Mesenchymal stem cell (in vitro differentiated cells and primary cell): ENCODE results near the gene MOBP.
"Not testable (repeated sequence)": the region's sequence is repeated elsewhere in the genome, so short reads cannot be mapped to it uniquely, and the experiment has no call there.

ENCODE experiments used
- DNase-seq: peaks from one replicate; pipeline ENCODE4 v3.0.0-alpha.2; 2013
- H2AFZ ChIP-seq: one replicate; pipeline ENCODE4 v1.6.1; 2013; ENCODE audit warnings: low read depth, mild to moderate bottlenecking, control low read depth, inconsistent platforms, low read length, moderate library complexity
- H2AK5ac ChIP-seq: 2 replicates; pipeline ENCODE4 v1.6.1; 2013; ENCODE audit warnings: low read length, moderate library complexity, mild to moderate bottlenecking, inconsistent platforms; ENCODE audit not compliant: severe bottlenecking
- H2BK120ac ChIP-seq: one replicate; pipeline ENCODE4 v1.6.1; 2013; ENCODE audit warnings: low read depth, mild to moderate bottlenecking, inconsistent platforms, low read length, moderate library complexity
- H2BK12ac ChIP-seq, 2 experiments: one replicate each; pipeline ENCODE4 v1.6.1; 2013; ENCODE audit warnings: inconsistent platforms in 2 of 2, low read length in 2 of 2, mild to moderate bottlenecking in 2 of 2, moderate library complexity in 2 of 2, control low read depth in 1 of 2
- H2BK15ac ChIP-seq: one replicate; pipeline ENCODE4 v1.6.1; 2013; ENCODE audit warnings: mild to moderate bottlenecking, low read depth, inconsistent platforms; ENCODE audit not compliant: poor library complexity, severe bottlenecking
- H2BK5ac ChIP-seq: 2 replicates; pipeline ENCODE4 v1.6.1; 2013; ENCODE audit warnings: low read depth, mild to moderate bottlenecking, low read length, control low read depth, inconsistent platforms; ENCODE audit not compliant: poor library complexity, severe bottlenecking
- H3K14ac ChIP-seq, 2 experiments: one replicate each; pipeline ENCODE4 v1.6.1; 2013; ENCODE audit warnings: inconsistent platforms in 2 of 2, low read length in 2 of 2, control low read depth in 1 of 2, mild to moderate bottlenecking in 1 of 2, moderate library complexity in 1 of 2
- H3K18ac ChIP-seq, 2 experiments: one replicate each; pipeline ENCODE4 v1.6.1; 2013; ENCODE audit warnings: inconsistent platforms in 2 of 2, low read length in 2 of 2, control low read depth in 1 of 2, low read depth in 1 of 2, mild to moderate bottlenecking in 1 of 2
- H3K23ac ChIP-seq, 2 experiments: one replicate each; pipeline ENCODE4 v1.6.1; 2013; ENCODE audit warnings: inconsistent platforms in 2 of 2, low read length in 2 of 2, mild to moderate bottlenecking in 2 of 2, moderate library complexity in 2 of 2, control low read depth in 1 of 2
- H3K27ac ChIP-seq: 2 replicates; pipeline ENCODE4 v1.5.1; 2013; ENCODE audit warnings: mild to moderate bottlenecking, moderate library complexity, low read length, control low read depth, inconsistent platforms; ENCODE audit not compliant: poor library complexity, severe bottlenecking
- H3K27me3 ChIP-seq, 2 experiments: 2 replicates each; pipeline versions ENCODE4 v1.6.1 to v1.7.0; 2013; ENCODE audit warnings: low read length in 2 of 2, mild to moderate bottlenecking in 2 of 2, moderate library complexity in 2 of 2, control low read depth in 1 of 2, inconsistent platforms in 1 of 2; ENCODE audit not compliant: control insufficient read depth in 1 of 2, insufficient read depth in 1 of 2
- H3K36me3 ChIP-seq, 2 experiments: 2 replicates each; pipeline versions ENCODE4 v1.6.1 to v1.7.0; 2013; ENCODE audit warnings: low read length in 2 of 2, control low read depth in 1 of 2, inconsistent platforms in 1 of 2, low read depth in 1 of 2, mild to moderate bottlenecking in 1 of 2; ENCODE audit not compliant: insufficient read depth in 2 of 2, control insufficient read depth in 1 of 2
- H3K4ac ChIP-seq, 2 experiments: one replicate each; pipeline ENCODE4 v1.6.1; 2013; ENCODE audit warnings: inconsistent platforms in 2 of 2, low read length in 2 of 2, mild to moderate bottlenecking in 2 of 2, moderate library complexity in 2 of 2, control low read depth in 1 of 2, low read depth in 1 of 2
- H3K4me1 ChIP-seq: 2 replicates; pipeline ENCODE4 v1.6.1; 2013; ENCODE audit warnings: low read depth, low read length, control low read depth; ENCODE audit not compliant: control insufficient read depth, insufficient read depth
- H3K4me2 ChIP-seq: 2 replicates; pipeline ENCODE4 v1.6.1; 2013; ENCODE audit warnings: low read length, mild to moderate bottlenecking, inconsistent platforms; ENCODE audit not compliant: poor library complexity, severe bottlenecking
- H3K4me3 ChIP-seq, 2 experiments: 2 replicates each; pipeline versions ENCODE4 v1.5.1 to v1.7.0; 2013; ENCODE audit warnings: low read length in 2 of 2, mild to moderate bottlenecking in 2 of 2, control low read depth in 1 of 2, low read depth in 1 of 2; ENCODE audit not compliant: insufficient read depth in 1 of 2
- H3K79me1 ChIP-seq: replicated peaks from 2 replicates; pipeline ENCODE4 v1.6.1; 2013; ENCODE audit warnings: mild to moderate bottlenecking, control low read depth, low read length, inconsistent platforms; ENCODE audit not compliant: poor library complexity, severe bottlenecking
- H3K9ac ChIP-seq: 2 replicates; pipeline ENCODE4 v1.7.0; 2013; ENCODE audit warnings: mild to moderate bottlenecking, low read length, moderate library complexity
- H3K9me3 ChIP-seq: 2 replicates; pipeline ENCODE4 v1.7.0; 2013; ENCODE audit warnings: mild to moderate bottlenecking, low read length; ENCODE audit not compliant: control insufficient read depth
- H4K8ac ChIP-seq: one replicate; pipeline ENCODE4 v1.6.1; 2013; ENCODE audit warnings: inconsistent platforms, mild to moderate bottlenecking, low read length, moderate library complexity
- H4K91ac ChIP-seq: one replicate; pipeline ENCODE4 v1.6.1; 2013; ENCODE audit warnings: mild to moderate bottlenecking, low read length, inconsistent platforms
- WGBS: methylation state at CpG from one replicate; pipeline ENCODE4 v1.1.7; 2013; ENCODE audit warnings: mixed read lengths; 5-methylcytosine and 5-hydroxymethylcytosine counted together

Gene MOBP

DNA sequence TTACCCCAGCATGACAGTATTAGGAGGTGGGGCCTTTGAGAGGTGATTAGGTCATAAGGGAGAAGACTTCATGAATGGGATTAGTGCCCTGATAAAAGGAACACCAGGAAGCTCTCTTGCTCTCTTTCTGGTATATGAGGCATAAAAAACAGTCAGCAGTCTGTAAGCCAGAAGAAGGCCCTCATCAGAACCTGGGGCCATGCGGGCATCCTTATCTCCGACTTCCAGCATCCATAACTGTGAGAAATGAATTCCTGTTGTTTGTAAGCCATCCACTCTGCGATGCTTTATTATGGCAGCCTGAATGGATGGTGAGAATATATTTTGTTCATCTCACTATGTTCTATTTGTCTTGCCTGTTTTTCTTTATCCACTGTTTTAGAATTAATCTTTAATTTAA is 17.7 kb upstream of the MOBP start:
- Histone ChIP-seq H3K4me1 (peaks cover 2% of the 10 kb centered on the region), H3K4me2 (no peak overlapping the region), H2BK5ac (no peak overlapping the region), H3K79me1 (no peaks in the 10 kb centered on the region), H3K27me3 (peaks cover 3 to 4% of the 10 kb centered on the region in 2 experiments), H3K23ac (no peak overlapping the region), H3K4ac (no peak overlapping the region), H3K14ac (no peak overlapping the region), H2BK15ac (no peak overlapping the region), H4K8ac (no peak overlapping the region), H2AK5ac (no peak overlapping the region), H3K36me3 (no peaks in the 10 kb centered on the region), H2BK120ac (no peak overlapping the region), H3K4me3 (no peak overlapping the region), H3K9ac (no peak overlapping the region), H3K18ac (no peak overlapping the region), H3K27ac (no peak overlapping the region), H2BK12ac (no peak overlapping the region), H2AFZ (no peak overlapping the region), H4K91ac (no peak overlapping the region), H3K9me3 (no peaks in the 10 kb centered on the region)
- no peak for DNase-seq
- 78% methylated on average over 3 of the region's 3 CpGs for WGBS

DNA sequence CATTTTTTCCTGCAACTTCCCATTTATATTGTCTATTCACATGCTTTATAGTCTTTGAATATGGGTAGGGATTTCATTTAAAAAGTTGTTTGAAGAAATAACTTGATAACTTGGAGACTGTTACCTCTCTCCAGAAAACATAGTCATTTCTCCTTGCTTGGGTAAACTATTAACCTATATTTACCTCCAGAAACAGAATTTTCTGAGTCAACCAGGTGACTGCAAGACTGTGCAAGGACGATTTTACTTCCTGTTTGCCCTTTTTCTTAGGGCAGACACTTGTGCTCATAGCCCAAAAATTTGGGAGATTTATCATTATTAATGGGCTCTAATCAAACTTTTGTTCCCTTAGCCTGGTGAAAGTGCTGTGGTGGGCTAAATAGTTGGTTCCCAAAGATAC is 14.3 kb upstream of the MOBP start:
- Histone ChIP-seq H3K14ac (no peak overlapping the region), H3K23ac (no peak overlapping the region), H3K18ac (no peak overlapping the region), H3K4me2 (no peak overlapping the region), H3K36me3 (no peaks in the 10 kb centered on the region), H3K9me3 (no peaks in the 10 kb centered on the region), H3K4me3 (no peak overlapping the region), H4K8ac (no peak overlapping the region), H3K9ac (no peak overlapping the region), H3K79me1 (no peaks in the 10 kb centered on the region), H2BK15ac (no peak overlapping the region), H2BK12ac (no peak overlapping the region), H2AK5ac (no peak overlapping the region), H2AFZ (no peak overlapping the region), H3K4me1 (no peaks in the 10 kb centered on the region), H2BK120ac (no peak overlapping the region), H4K91ac (no peak overlapping the region), H3K27me3 (peaks cover 3 to 9% of the 10 kb centered on the region in 2 experiments), H3K4ac (no peak overlapping the region), H3K27ac (no peak overlapping the region), H2BK5ac (no peak overlapping the region)
- WGBS = no CpG with 5 or more reads among the region's 1 CpG
- DNase-seq = no peak

DNA sequence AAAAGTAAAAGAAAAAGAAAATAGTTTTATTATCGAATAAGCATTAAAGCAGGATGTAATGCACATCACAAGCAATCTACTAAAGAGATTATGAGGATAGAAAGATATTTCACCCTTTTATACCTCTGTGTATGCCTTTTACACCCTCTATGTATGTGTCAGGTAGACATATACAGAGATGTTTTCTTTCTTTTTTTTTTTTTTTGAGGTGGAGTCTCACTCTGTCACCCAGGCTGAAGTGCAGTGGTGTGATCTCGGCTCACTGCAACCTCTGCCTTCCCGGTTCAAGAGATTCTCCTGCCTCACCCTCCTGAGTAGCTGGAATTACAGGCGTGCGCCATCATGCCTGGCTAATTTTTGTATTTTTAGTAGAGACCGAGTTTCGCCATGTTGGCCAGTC is 13.6 kb upstream of the MOBP start:
- not testable (repeated sequence) for H4K91ac ChIP-seq, H3K27ac ChIP-seq, H3K79me1 ChIP-seq, H3K36me3 ChIP-seq, DNase-seq, H2AFZ ChIP-seq, H3K4me3 ChIP-seq, H3K4me2 ChIP-seq, H3K9me3 ChIP-seq, H3K27me3 ChIP-seq, H4K8ac ChIP-seq, H3K4me1 ChIP-seq, H3K9ac ChIP-seq, H3K14ac ChIP-seq, H3K23ac ChIP-seq, H2AK5ac ChIP-seq, H2BK15ac ChIP-seq, H3K4ac ChIP-seq, H2BK120ac ChIP-seq, H2BK5ac ChIP-seq, H3K18ac ChIP-seq, H2BK12ac ChIP-seq
- 92% methylated on average over 6 of the region's 7 CpGs for WGBS

DNA sequence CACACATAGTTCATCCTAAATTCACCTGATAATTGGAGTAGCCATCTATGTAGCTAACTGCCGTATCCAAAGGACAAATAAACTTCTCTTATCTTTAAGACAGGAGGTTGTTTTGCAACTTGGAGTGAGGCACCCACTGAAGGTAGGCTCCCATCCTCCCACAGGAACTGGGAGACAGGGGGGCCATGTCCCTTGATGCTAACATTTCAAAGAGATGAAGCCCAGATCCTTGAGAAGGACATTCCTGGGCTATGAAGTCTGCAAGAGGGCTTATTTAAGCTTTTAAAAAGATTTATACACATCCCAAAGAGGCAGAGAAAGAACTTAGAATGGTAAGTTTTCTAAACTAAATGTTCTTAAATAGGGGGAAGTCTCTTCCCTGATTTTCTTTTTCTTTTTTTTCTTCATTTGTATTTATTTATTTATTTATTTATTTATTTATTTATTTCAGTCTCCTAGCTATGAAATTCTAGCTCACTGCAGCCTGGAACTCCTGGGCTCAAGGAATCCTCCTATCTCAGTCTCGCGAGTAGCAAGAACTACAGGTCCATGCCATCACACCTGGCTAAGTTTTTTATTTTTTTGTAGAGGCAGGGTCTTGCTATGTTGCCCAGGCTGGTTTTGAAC is 12.8 kb upstream of the MOBP start:
- Histone ChIP-seq H3K36me3 (no peaks in the 10 kb centered on the region), H3K14ac (no peak overlapping the region), H2BK12ac (no peak overlapping the region), H3K9me3 (no peaks in the 10 kb centered on the region), H3K27me3 (peaks cover 3 to 9% of the 10 kb centered on the region in 2 experiments), H3K4me3 (no peak overlapping the region), H3K27ac (no peak overlapping the region), H4K8ac (no peak overlapping the region), H3K4ac (no peak overlapping the region), H3K4me1 (no peaks in the 10 kb centered on the region), H2AFZ (no peak overlapping the region), H4K91ac (no peak overlapping the region), H2BK15ac (no peak overlapping the region), H3K9ac (no peak overlapping the region), H2BK5ac (no peak overlapping the region), H3K4me2 (no peak overlapping the region), H2BK120ac (no peak overlapping the region), H3K23ac (no peak overlapping the region), H3K18ac (no peak overlapping the region), H2AK5ac (no peak overlapping the region), H3K79me1 (no peaks in the 10 kb centered on the region)
- 46% methylated on average over 3 of the region's 3 CpGs for WGBS
- no peak for DNase-seq
